AG04449 (cell line): ENCODE measurements around the gene NOXA1.

Experiments used
- CTCF ChIA-PET: fragments of 350-600 bp; formaldehyde crosslinking; extraction: SDS; loops from one replicate; lab custom pipeline; 2021; ENCODE audit warnings: antibody characterized with exemption; lab: Yijun Ruan, JAX
- POLR2A ChIA-PET: fragments of 400-600, 350-600 bp; formaldehyde crosslinking; extraction: SDS; loops from one replicate; lab custom pipeline; 2020; ENCODE audit warnings: antibody characterized with exemption, inconsistent platforms; lab: Yijun Ruan, JAX
- DNase-seq: peaks from one replicate; pipeline ENCODE4 v3.0.0-alpha.2; 2010; ENCODE audit warnings: low read depth, low spot score
- H3K4me3 ChIP-seq: 2 replicates; pipeline ENCODE4 v1.5.1; 2011; ENCODE audit warnings: low read depth, mild to moderate bottlenecking, control low read depth, low read length
- CTCF ChIP-seq: IDR thresholded peaks from one replicate; pipeline ENCODE4 v1.5.1; 2011; ENCODE audit warnings: mild to moderate bottlenecking, moderate library complexity, low read length, control low read depth, inconsistent platforms; ENCODE audit not compliant: insufficient read depth; ENCODE audit errors: missing control alignments

The NOXA1 gene

GRCh38 chr9:137452006-137452760 lies 29.0 kb downstream of the NOXA1 start:
- no peak for TF ChIP-seq CTCF
- DNase-seq: no peak
- no peak overlapping the region for H3K4me3 ChIP-seq
- POLR2A ChIA-PET: no interaction called here
- CTCF ChIA-PET: interaction anchor here (2.8 to 5.3 kb wide), 2 partner anchors 8 to 28 kb away, joined by 13 to 25 read pairs; partner anchors contain the start of genes EXD3 and NOXA1

DNA sequence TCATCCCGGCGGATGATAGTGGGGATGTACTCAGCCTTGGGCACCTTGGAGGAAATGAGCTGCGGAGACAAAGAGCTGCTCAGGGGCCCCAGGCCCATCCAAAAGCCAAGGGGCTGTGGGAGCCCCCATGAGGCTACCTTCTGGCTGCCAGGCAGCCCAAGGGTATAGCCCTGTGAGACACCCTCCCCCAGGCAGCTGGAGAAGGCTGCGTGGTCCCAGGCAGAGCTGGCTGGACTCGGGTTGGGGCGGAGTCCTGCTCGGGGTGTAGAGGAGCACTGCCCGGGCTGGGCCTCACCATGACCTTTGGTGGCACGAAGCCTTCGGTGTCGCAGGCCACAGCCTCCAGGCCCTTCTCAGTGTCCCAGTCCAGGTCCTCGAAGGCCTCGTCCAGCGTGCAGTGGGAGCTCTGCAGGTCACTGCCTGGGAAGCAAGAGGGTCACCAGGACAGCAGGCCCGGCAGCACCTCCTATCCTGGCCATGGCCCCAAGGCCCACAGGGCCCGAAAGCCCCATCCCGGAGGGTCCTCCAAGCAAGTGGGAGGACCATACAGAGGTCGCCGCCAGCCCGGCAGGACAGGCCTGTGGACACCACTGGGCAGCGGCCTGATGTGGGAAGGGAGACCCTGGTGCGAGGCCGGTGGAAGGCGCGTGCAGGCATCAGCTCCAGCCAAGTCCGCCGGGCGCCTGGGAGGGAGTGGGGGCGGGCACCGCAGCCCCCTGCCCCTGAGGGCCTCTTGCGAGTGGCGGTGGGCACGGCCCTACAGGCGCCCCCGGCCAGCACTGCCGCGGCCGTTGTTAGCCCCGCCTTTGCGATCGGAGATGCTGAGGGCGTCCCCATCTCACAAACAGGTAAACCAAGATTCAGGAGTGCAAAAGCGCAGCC lies 29.8 kb downstream of the NOXA1 start:
- CTCF ChIA-PET: interaction anchor here (0.9 to 5.3 kb wide), 3 partner anchors 9 to 54 kb away, joined by 3 to 25 read pairs (median 13); partner anchors contain the start of genes EXD3 and NOXA1
- TF ChIP-seq CTCF: no peak
- no peak overlapping the region for H3K4me3 ChIP-seq
- no peak for DNase-seq
- POLR2A ChIA-PET: no interaction called here

DNA sequence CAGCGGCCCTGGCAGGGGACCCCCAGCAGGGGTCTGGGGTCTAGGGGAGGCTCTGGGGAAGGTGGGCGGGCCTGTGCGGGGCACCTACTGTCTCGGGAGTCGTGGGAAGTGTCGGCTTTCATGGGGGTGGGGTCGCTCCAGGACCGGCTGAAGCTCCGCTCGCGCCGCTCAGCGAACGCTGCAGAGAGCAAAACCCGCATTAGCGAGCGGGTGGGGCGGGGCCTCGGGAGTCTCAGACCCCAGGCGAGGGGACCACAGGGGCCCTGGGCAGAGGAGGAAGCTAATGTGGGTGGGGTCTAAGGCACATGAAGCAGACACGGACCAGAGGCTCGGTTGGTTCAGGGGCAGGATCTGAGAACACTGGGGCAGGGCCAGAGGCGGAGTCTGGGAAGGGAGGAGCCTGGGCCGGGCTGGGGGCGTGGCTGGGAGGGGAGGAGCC lies 30.5 kb downstream of the NOXA1 start:
- ChIA-PET CTCF (interaction anchor here (0.9 to 5.3 kb wide), 3 partner anchors 9 to 53 kb away, joined by 3 to 25 read pairs (median 13); partner anchors contain the start of genes EXD3 and NOXA1), POLR2A (no interaction called here)
- no peak for TF ChIP-seq CTCF
- DNase-seq: no peak
- H3K4me3 ChIP-seq: peak overlapping the region; percentile 38; the same call in 1 of the 2 replicates

DNA sequence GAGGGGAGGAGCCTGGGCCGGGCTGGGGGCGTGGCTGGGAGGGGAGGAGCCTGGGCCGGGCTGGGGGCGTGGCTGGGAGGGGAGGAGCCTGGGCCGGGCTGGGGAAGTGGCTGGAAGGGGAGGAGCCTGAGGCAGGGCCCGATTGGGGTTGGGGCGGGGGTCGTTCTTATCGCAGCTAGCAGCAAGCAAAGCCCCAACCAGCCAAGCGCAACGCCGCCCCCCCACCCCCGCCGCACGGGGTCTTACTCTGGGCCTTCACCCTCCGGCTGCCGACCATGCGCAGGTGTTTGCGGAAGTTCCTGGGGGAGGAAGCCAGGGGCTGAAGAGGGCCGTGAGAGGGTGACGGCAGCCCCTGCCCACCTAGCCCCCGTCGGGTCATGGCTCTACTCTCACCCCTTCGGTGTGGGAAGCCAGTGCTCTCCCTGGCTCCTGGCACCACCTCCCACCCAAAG lies 31.0 kb downstream of the NOXA1 start:
- no peak for TF ChIP-seq CTCF
- POLR2A ChIA-PET: no interaction called here
- CTCF ChIA-PET: interaction anchor here (1.0 to 5.3 kb wide), 3 partner anchors 8 to 30 kb away, joined by 3 to 25 read pairs (median 13); partner anchors contain the start of genes EXD3 and NOXA1
- no peak overlapping the region for H3K4me3 ChIP-seq
- no peak for DNase-seq

- DNase-seq: no peak
- ChIA-PET POLR2A (no interaction called here), CTCF (interaction anchor here (1.0 to 5.3 kb wide), 3 partner anchors 8 to 31 kb away, joined by 3 to 25 read pairs (median 13); partner anchors contain the start of genes EXD3 and NOXA1)
- TF ChIP-seq CTCF: no peak
- H3K4me3 ChIP-seq: no peak overlapping the region
Measured at GRCh38 chr9:137454597-137455358, 31.6 kb downstream of the NOXA1 start.
